LNCaP clone FGC (cell line): ENCODE measurements around the gene ACO2.

Source experiments
- DNase-seq: peaks from one replicate; pipeline ENCODE4 v3.0.0-alpha.2; 2011; ENCODE audit warnings: low read depth
- H3K4me3 ChIP-seq: 2 replicates; pipeline ENCODE4 v1.5.1; 2011; ENCODE audit warnings: mild to moderate bottlenecking, low read depth, low read length, control low read depth
- CTCF ChIP-seq: IDR thresholded peaks from 2 replicates; pipeline ENCODE4 v1.5.1; 2012; ENCODE audit warnings: mild to moderate bottlenecking; ENCODE audit not compliant: control insufficient read depth, insufficient read depth; ENCODE audit errors: extremely low read depth

The ACO2 gene

DNA sequence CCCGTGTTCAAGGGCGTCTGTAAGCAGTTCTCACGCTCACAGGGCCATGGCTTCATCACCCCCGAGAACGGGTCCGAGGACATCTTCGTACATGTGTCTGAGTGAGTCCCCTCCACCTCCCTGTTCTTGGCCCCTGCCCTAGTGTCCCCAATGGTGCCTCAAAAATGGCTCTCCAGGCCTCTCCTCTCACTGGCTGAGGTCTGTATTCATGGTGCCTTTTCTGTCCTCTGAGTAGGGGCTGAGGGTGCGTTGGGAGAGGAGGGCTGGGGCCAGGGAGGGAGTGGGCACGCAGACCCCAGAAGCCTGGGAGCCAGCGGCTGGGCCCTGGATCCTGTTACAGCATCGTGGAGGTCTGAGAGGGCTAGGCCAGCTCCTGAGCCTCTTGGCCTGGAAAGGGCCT lies 104.8 kb downstream of the ACO2 start:
- DNase-seq, result no peak
- no peak for TF ChIP-seq CTCF
- no peak overlapping the region for H3K4me3 ChIP-seq

GRCh38 chr22:41574847-41575381 lies 106.0 kb downstream of the ACO2 start:
- no peak for DNase-seq
- H3K4me3 ChIP-seq, result no peak overlapping the region
- TF ChIP-seq CTCF, result no peak

DNA sequence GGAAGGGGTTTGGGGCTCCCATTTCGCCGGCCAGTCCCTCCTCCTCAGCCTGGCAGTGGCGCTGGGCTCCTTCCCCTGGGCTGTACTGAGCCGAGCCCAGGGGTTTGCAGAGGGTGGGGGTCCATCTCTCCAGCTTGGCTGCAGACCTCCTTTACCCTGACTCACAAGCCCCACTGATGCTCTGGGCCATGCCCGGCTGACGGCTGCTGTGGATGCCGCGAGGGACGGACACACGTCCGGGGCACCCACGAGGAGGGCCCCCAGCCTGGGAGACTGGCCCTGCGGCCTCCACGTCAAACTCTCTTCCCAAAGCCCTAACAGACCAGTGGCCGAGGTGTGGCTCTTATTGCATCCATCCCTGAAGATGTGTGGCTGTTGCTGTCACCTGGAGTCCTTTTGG lies 106.6 kb downstream of the ACO2 start:
- TF ChIP-seq CTCF, result no peak
- DNase-seq, result no peak
- H3K4me3 ChIP-seq, result no peak overlapping the region

DNA sequence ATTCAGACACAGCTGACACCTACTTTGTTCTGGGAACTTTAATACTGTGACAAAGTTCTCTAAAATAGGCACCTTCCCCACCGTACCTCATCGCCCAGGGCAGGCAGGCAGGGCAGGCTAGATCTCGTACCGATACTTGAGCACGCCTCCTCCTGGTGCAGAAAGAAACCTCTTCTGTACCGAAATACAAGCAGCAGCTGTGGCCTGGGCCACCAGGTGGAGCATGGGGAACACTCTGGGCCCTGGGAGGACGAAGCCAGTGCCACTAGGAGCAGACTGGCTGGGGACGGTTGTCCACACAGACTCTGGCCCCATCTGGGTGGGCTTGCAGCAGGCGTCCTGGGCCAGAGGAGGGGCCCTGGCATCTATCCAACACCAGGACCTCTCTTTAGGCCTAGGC lies 108.0 kb downstream of the ACO2 start:
- peak; percentile 66 for TF ChIP-seq CTCF
- H3K4me3 ChIP-seq, result no peak overlapping the region
- DNase-seq, result no peak

- no peak for TF ChIP-seq CTCF
- DNase-seq, result no peak
Observed at GRCh38 chr22:41578114-41578513, 109.2 kb downstream of the ACO2 start.

More at GRCh38 chr22:41578114-41578513, 109.2 kb downstream of the ACO2 start:
- no peak overlapping the region for H3K4me3 ChIP-seq
